Endodermal cell (in vitro differentiated cells): ENCODE results near the gene FUT7. TPM values are rescaled to one million over a fixed set of nuclear protein-coding genes. Genes with fewer than 3 reads are reported as not detected.

Experiments
- DNase-seq: peaks from one replicate; pipeline ENCODE4 v3.0.0-alpha.2; 2017
- H3K27ac ChIP-seq: 2 replicates; pipeline ENCODE4 v1.5.1; 2013; ENCODE audit warnings: mild to moderate bottlenecking, low read depth, low read length, moderate library complexity
- H3K27me3 ChIP-seq: 2 replicates; pipeline ENCODE4 v1.6.1; 2013; ENCODE audit warnings: mild to moderate bottlenecking, low read length, moderate library complexity; ENCODE audit not compliant: insufficient read depth, control insufficient read depth, poor library complexity, severe bottlenecking
- H3K36me3 ChIP-seq: 2 replicates; pipeline ENCODE4 v1.7.0; 2013; ENCODE audit warnings: mild to moderate bottlenecking, low read length, moderate library complexity; ENCODE audit not compliant: control insufficient read depth, insufficient read depth
- H3K4me1 ChIP-seq: one replicate; pipeline ENCODE4 v1.7.0; 2013; ENCODE audit warnings: low read length; ENCODE audit not compliant: control insufficient read depth, insufficient read depth
- H3K4me3 ChIP-seq: 2 replicates; pipeline ENCODE4 v1.5.1; 2013; ENCODE audit warnings: mild to moderate bottlenecking, low read length, moderate library complexity
- H3K9ac ChIP-seq: 2 replicates; pipeline ENCODE4 v1.6.1; 2013; ENCODE audit warnings: mild to moderate bottlenecking, low read length, moderate library complexity; ENCODE audit not compliant: poor library complexity, severe bottlenecking; ENCODE audit errors: extremely low read depth
- H3K9me3 ChIP-seq: 2 replicates; pipeline ENCODE4 v1.6.1; 2013; ENCODE audit warnings: mild to moderate bottlenecking, low read length, moderate library complexity; ENCODE audit not compliant: control insufficient read depth
- H3K27ac Mint-ChIP-seq: 2 replicates; pipeline ENCODE4 v1.8.0; 2020; ENCODE audit warnings: mixed read lengths
- H3K27me3 Mint-ChIP-seq: 2 replicates; pipeline ENCODE4 v1.8.0; 2021; ENCODE audit warnings: mild to moderate bottlenecking, mixed read lengths; ENCODE audit not compliant: insufficient read depth
- H3K36me3 Mint-ChIP-seq: 2 replicates; pipeline ENCODE4 v1.8.0; 2020; ENCODE audit warnings: low read depth, mixed read lengths
- H3K4me1 Mint-ChIP-seq: 2 replicates; pipeline ENCODE4 v1.8.0; 2020; ENCODE audit warnings: mixed read lengths
- H3K4me3 Mint-ChIP-seq: 2 replicates; pipeline ENCODE4 v1.8.0; 2020; ENCODE audit warnings: mild to moderate bottlenecking, moderate library complexity, mixed read lengths
- H3K9me3 Mint-ChIP-seq: 2 replicates; pipeline ENCODE4 v1.8.0; 2020; ENCODE audit warnings: mild to moderate bottlenecking, mixed read lengths
- WGBS, 2 experiments: methylation state at CpG; one replicate each; pipeline versions ENCODE4 v1.1.5 to v1.1.7; 2013; ENCODE audit warnings: missing lambda C conversion rate in 2 of 2, mixed read lengths in 1 of 2; ENCODE audit not compliant: insufficient coverage in 1 of 2, insufficient read length in 1 of 2; 5-methylcytosine and 5-hydroxymethylcytosine counted together
- total RNA-seq, 2 donors: library from RNA; stranded (reverse); fragmentation: NEBNext Ultra II Directional in 1 of 2; extraction: Animal tissue kit (Norgen Biotek cat#: 25700) in 1 of 2; gene quantifications; 2 replicates in 1 of 2; 3 replicates in 1 of 2; pipeline ENCODE4 v1.2.1, GENCODE V29; 2021
- TF ChIP-seq, protein P1 (sequence below): fragments of 200-600 bp; sonication (generic); conservative IDR thresholded peaks from 2 replicates; pipeline ENCODE4 v1.5.0; 2021; ENCODE audit warnings: antibody characterized with exemption, mild to moderate bottlenecking

Gene FUT7
- total RNA-seq, 2 donors from 2014 or later: not detected

DNA sequence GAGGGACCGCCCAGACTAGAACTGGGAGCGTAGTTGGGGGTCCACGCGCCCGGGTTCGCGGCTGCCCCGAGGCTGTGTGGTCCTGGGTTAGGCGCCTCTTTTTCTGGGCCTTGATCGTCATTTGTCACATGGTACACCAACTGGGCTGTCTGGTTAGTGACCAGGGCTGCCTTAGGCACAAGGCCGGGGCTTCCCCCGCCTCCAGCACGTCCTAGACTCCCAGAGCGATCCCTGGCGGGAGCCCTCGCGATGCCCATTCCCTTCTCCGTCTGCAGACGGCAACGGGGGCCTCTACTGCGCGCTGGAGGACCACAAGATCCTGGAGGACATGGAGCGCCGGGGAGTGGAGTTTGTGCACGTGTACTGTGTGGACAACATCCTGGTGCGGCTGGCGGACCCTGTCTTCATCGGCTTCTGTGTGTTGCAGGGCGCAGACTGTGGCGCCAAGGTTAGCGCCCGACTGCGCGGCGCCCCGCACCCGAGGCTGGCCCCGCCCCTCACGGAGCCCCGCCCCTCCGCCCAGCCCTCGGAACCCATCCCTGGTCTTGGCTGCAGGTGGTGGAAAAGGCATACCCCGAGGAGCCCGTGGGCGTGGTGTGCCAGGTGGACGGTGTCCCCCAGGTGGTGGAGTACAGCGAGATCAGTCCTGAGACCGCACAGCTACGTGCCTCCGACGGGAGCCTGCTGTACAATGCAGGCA lies 47.0 kb upstream of the FUT7 start:
- DNase-seq: peak; percentile 89
- Histone ChIP-seq H3K36me3 (no peaks in the 10 kb centered on the region), H3K9ac (no peak overlapping the region), H3K4me1 (no peaks in the 10 kb centered on the region), H3K27ac (no peak overlapping the region), H3K27me3 (peaks cover 37% of the 10 kb centered on the region), H3K4me3 (no peak overlapping the region), H3K9me3 (no peaks in the 10 kb centered on the region)
- Mint-ChIP-seq H3K4me1 (no peaks in the 10 kb centered on the region), H3K4me3 (peak overlapping the region; percentile 50), H3K9me3 (no peaks in the 10 kb centered on the region), H3K36me3 (no peaks in the 10 kb centered on the region), H3K27ac (no peak overlapping the region), H3K27me3 (peaks cover 38% of the 10 kb centered on the region)
- 42 to 50% methylated on average over 33 to 51 of the region's 51 CpGs for WGBS, 2 experiments
- TF ChIP-seq, protein P1, sequence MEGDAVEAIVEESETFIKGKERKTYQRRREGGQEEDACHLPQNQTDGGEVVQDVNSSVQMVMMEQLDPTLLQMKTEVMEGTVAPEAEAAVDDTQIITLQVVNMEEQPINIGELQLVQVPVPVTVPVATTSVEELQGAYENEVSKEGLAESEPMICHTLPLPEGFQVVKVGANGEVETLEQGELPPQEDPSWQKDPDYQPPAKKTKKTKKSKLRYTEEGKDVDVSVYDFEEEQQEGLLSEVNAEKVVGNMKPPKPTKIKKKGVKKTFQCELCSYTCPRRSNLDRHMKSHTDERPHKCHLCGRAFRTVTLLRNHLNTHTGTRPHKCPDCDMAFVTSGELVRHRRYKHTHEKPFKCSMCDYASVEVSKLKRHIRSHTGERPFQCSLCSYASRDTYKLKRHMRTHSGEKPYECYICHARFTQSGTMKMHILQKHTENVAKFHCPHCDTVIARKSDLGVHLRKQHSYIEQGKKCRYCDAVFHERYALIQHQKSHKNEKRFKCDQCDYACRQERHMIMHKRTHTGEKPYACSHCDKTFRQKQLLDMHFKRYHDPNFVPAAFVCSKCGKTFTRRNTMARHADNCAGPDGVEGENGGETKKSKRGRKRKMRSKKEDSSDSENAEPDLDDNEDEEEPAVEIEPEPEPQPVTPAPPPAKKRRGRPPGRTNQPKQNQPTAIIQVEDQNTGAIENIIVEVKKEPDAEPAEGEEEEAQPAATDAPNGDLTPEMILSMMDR: no peak

DNA sequence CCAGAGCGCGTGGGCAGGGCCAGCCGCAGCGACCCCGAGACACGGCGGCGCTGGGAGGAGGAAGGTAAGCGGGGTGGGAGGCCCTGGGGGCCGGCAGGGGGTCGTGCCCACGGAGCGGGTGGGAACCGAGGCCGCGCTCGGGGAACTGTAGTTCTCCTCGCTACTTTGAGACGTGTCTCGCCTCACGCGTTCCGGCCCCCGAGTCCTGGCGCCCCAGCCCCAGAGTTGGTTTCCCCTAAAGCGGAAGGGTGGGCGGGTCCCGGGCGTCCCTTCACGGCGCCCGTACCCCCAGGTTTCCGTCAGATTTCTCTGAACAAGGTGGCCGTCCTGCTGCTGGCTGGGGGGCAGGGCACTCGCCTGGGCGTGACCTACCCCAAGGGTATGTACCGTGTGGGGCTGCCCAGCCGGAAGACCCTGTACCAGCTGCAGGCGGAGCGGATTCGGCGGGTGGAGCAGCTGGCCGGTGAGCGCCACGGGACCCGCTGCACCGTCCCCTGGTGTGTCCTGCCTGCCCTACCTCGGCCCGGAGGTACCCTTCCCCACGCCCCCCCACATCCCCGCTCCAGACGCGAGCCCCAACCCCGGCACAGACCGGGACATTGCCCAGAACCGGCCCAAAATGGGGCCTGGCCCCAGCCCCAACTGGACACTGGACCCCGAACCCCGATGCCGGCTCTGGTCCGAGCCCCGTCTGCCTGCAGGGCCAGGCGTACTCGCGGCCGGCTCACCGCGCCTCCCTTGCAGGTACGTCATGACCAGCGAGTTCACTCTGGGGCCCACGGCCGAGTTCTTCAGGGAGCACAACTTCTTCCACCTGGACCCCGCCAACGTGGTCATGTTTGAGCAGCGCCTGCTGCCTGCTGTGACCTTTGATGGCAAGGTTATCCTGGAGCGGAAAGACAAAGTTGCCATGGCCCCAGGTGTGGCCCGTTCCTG lies 46.1 kb upstream of the FUT7 start:
- TF ChIP-seq, protein P1: no peak
- Histone ChIP-seq H3K27ac (no peak overlapping the region), H3K4me1 (no peaks in the 10 kb centered on the region), H3K4me3 (peak overlapping the region; percentile 56), H3K36me3 (no peaks in the 10 kb centered on the region), H3K9ac (no peak overlapping the region), H3K27me3 (peaks cover 37% of the 10 kb centered on the region), H3K9me3 (no peaks in the 10 kb centered on the region)
- Mint-ChIP-seq H3K27ac (no peak overlapping the region), H3K36me3 (no peaks in the 10 kb centered on the region), H3K9me3 (no peaks in the 10 kb centered on the region), H3K27me3 (peaks cover 41% of the 10 kb centered on the region), H3K4me3 (peak overlapping the region; percentile 50), H3K4me1 (no peaks in the 10 kb centered on the region)
- WGBS, 2 experiments: 18 to 27% methylated on average over 27 to 76 of the region's 76 CpGs
- DNase-seq: peak; percentile 65

DNA sequence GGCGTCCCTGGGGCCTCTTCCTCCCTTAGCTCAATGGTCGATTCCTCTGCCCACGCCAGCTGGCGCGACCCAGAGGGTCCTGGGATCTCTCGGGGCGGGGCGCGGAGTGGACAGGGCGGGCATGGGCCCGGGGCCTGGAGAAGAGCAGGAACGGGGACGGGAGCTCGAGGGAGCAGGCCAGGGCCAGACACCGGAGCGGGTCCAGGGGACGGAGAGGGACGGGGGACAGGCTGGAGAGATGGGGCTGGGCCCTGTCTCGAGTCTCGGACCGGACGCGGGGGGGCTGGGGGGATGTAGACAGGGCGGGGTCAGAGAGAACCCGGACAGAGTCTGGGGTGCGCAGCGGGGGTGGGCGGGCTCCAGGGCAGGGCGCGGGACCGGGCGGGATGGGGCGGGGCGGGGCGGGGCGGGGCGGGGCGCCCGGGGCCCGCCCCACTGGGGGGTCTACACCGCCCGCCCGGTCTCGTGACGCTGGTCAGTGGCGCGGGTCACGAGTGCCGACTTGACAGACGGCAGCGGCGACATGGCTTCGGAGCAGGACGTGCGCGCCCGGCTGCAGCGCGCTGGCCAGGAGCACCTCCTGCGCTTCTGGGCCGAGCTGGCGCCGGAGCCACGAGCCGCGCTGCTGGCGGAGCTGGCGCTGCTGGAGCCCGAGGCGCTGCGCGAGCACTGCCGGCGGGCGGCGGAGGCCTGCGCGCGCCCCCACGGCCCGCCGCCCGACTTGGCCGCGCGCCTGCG lies 45.3 kb upstream of the FUT7 start, which contains the start of gene UAP1L1:
TSS of gene UAP1L1 (plus strand) at position 508 of the 738 bp plus-strand sequence. CDS start at position 524, 16 bp downstream.
- peaks cover 37% of the 10 kb centered on the region for H3K27me3 ChIP-seq
- H3K36me3 ChIP-seq: no peaks in the 10 kb centered on the region
- H3K4me3 ChIP-seq: peak within 1 kb of the TSS; percentile 56
- H3K27me3 Mint-ChIP-seq: peaks cover 43% of the 10 kb centered on the region
- no peaks in the 10 kb centered on the region for H3K4me1 ChIP-seq
- DNase-seq: peak; percentile 74
- no peak within 1 kb of the TSS for H3K27ac Mint-ChIP-seq
- TF ChIP-seq, protein P1: no peak
- H3K9ac ChIP-seq: no peak within 1 kb of the TSS
- no peaks in the 10 kb centered on the region for H3K9me3 ChIP-seq
- H3K4me3 Mint-ChIP-seq: peak within 1 kb of the TSS; percentile 50
- no peaks in the 10 kb centered on the region for H3K36me3 Mint-ChIP-seq
- no peak within 1 kb of the TSS for H3K27ac ChIP-seq
- no peaks in the 10 kb centered on the region for H3K9me3 Mint-ChIP-seq
- WGBS, 2 experiments: 8% methylated on average over 30 to 86 of the region's 87 CpGs
- no peaks in the 10 kb centered on the region for H3K4me1 Mint-ChIP-seq
